HG02763 (cell line): ENCODE results near the gene ZNF829.

ENCODE experiments used
- ATAC-seq: cut with Tn5 transposase; IDR thresholded peaks from one replicate; pipeline ENCODE4 v1.9.1; 2021; ENCODE audit warnings: mild to moderate bottlenecking, moderate library complexity; ENCODE audit not compliant: unreplicated experiment

The ZNF829 gene

GRCh38 chr19:36915992-36916830 is at the start of gene ZNF829, which contains the start of gene ZNF568:
Gene ZNF829, minus strand, starts transcription at chr19:36916291. Its CDS starts 1,124 bp downstream, at chr19:36915167.
Gene ZNF568, plus strand, starts transcription at chr19:36916332. Its CDS starts 6,439 bp downstream, at chr19:36922771.
- peak; percentile 88 for ATAC-seq

- no peak for ATAC-seq
These were observed 47.2 kb upstream of the ZNF829 start for GRCh38 chr19:36963280-36963679.

GRCh38 chr19:36962346-36962745 is 46.3 kb upstream of the ZNF829 start:
- ATAC-seq = no peak

GRCh38 chr19:36950335-36951119 is 34.4 kb upstream of the ZNF829 start:
- no peak for ATAC-seq

GRCh38 chr19:36939153-36939552 is 23.1 kb upstream of the ZNF829 start:
- no peak for ATAC-seq

- no peak for ATAC-seq
These were observed 15.6 kb upstream of the ZNF829 start for GRCh38 chr19:36931684-36932083.

GRCh38 chr19:36918090-36918489 is 2.0 kb upstream of the ZNF829 start:
- no peak for ATAC-seq

- no peak for ATAC-seq
These were observed 900 bp upstream of the ZNF829 start for GRCh38 chr19:36916991-36917390.

- no peak for ATAC-seq
These were observed 17.7 kb downstream of the ZNF829 start for GRCh38 chr19:36898422-36898821.

- ATAC-seq = no peak
These were observed 21.2 kb downstream of the ZNF829 start for GRCh38 chr19:36894849-36895383.

GRCh38 chr19:36891768-36892357 is 24.2 kb downstream of the ZNF829 start:
- no peak for ATAC-seq

GRCh38 chr19:36876993-36877938 is 38.8 kb downstream of the ZNF829 start:
- ATAC-seq = no peak

GRCh38 chr19:36851898-36852297 is 64.2 kb downstream of the ZNF829 start:
- no peak for ATAC-seq

GRCh38 chr19:36850559-36851442 is 65.3 kb downstream of the ZNF829 start, which contains the start of gene ZNF345:
Gene ZNF345, plus strand, starts transcription at chr19:36850876. Its CDS starts 25,955 bp downstream, at chr19:36876831.
- peak; percentile 83 for ATAC-seq

GRCh38 chr19:36849701-36850558 is 66.2 kb downstream of the ZNF829 start:
- peak; percentile 74 for ATAC-seq

- ATAC-seq = no peak
These were observed 68.1 kb downstream of the ZNF829 start for GRCh38 chr19:36847968-36848367.

- no peak for ATAC-seq
These were observed 77.2 kb downstream of the ZNF829 start for GRCh38 chr19:36838784-36839324.
